ENCODE results near the gene MFAP1.

- TF ChIP-seq CTCF (IDR thresholded peaks at IDR 0.05), result no peak
- no peak for TF ChIP-seq POLR2A (IDR thresholded peaks at IDR 0.05)
Measured at GRCh38 chr15:43796566-43796965, 27.9 kb downstream of the MFAP1 start.
